SK-N-SH (cell line): Measurements from ENCODE around the gene KLF2. TPM values are rescaled to one million over a fixed set of nuclear protein-coding genes. Genes with fewer than 3 reads are reported as not detected.

Source experiments
- CTCF ChIA-PET: fragments of 300-600, 350-600 bp; formaldehyde crosslinking; extraction: SDS; loops from one replicate; lab custom pipeline; 2021; lab: Yijun Ruan, JAX
- POLR2A ChIA-PET: fragments of 350-600 bp; sonication (Branson Sonifier 250); formaldehyde crosslinking; extraction: SDS; loops from one replicate; lab custom pipeline; 2020; ENCODE audit warnings: antibody characterized with exemption, inconsistent platforms; lab: Yijun Ruan, JAX
- DNase-seq: peaks from one replicate; pipeline ENCODE4 v3.0.0; 2012
- H2AFZ ChIP-seq: fragments of 200-600 bp; sonication (generic); 2 replicates; pipeline ENCODE4 v1.8.1; 2016; ENCODE audit warnings: antibody characterized with exemption, mild to moderate bottlenecking, low read depth
- H3F3A ChIP-seq: fragments of 200-600 bp; sonication (generic); replicated peaks from 2 replicates; pipeline ENCODE3; 2016; ENCODE audit warnings: antibody characterized with exemption, mild to moderate bottlenecking; ENCODE audit not compliant: insufficient read depth
- H3K27ac ChIP-seq, 2 experiments: fragments of 200-500 bp in 1 of 2; fragments of 200-600 bp in 1 of 2; sonication (Bioruptor generic) in 1 of 2; sonication (generic), shearing (Covaris generic) in 1 of 2; 2 replicates each; pipeline versions ENCODE4 v1.5.1 to v1.6.1; 2014 to 2016; ENCODE audit warnings: low read depth in 2 of 2, inconsistent platforms in 1 of 2, low read length in 1 of 2, mild to moderate bottlenecking in 1 of 2, mixed read lengths in 1 of 2
- H3K27me3 ChIP-seq: fragments of 200-600 bp; sonication (generic), shearing (Covaris generic); 2 replicates; pipeline ENCODE4 v1.6.1; 2016; ENCODE audit warnings: mixed run types; ENCODE audit not compliant: insufficient read depth
- H3K36me3 ChIP-seq, 2 experiments: fragments of 200-500 bp in 1 of 2; fragments of 200-600 bp in 1 of 2; sonication (Bioruptor generic) in 1 of 2; sonication (generic) in 1 of 2; replicated peaks in 1 of 2; 2 replicates each; pipeline versions ENCODE3 to v1.5.1; 2014 to 2016; ENCODE audit warnings: low read length in 1 of 2, mild to moderate bottlenecking in 1 of 2; ENCODE audit not compliant: insufficient read depth in 2 of 2, control insufficient read depth in 1 of 2
- H3K4me1 ChIP-seq, 2 experiments: fragments of 200-500 bp in 1 of 2; fragments of 200-600 bp in 1 of 2; sonication (Bioruptor generic) in 1 of 2; sonication (generic), shearing (Covaris generic) in 1 of 2; 2 replicates each; pipeline versions ENCODE4 v1.5.1 to v1.6.1; 2014 to 2016; ENCODE audit warnings: low read depth in 1 of 2, low read length in 1 of 2, mixed run types in 1 of 2; ENCODE audit not compliant: insufficient read depth in 2 of 2, control insufficient read depth in 1 of 2
- H3K4me2 ChIP-seq: fragments of 200-600 bp; sonication (generic), shearing (Covaris generic); 2 replicates; pipeline ENCODE4 v1.6.1; 2017; ENCODE audit warnings: mixed run types
- H3K4me3 ChIP-seq, 2 experiments: fragments of 200-500 bp in 1 of 2; fragments of 200-600 bp in 1 of 2; sonication (Bioruptor generic) in 1 of 2; sonication (generic), shearing (Covaris generic) in 1 of 2; 2 replicates each; pipeline versions ENCODE4 v1.5.1 to v1.8.1; 2014 to 2016; ENCODE audit warnings: low read depth in 2 of 2, inconsistent platforms in 1 of 2, low read length in 1 of 2, mild to moderate bottlenecking in 1 of 2, mixed read lengths in 1 of 2, moderate library complexity in 1 of 2
- H3K79me2 ChIP-seq: fragments of 200-600 bp; sonication (generic); 2 replicates; pipeline ENCODE4 v1.8.1; 2017; ENCODE audit warnings: mild to moderate bottlenecking; ENCODE audit not compliant: insufficient read depth
- H3K9ac ChIP-seq: fragments of 200-600 bp; sonication (generic); 2 replicates; pipeline ENCODE4 v1.6.1; 2017; ENCODE audit warnings: mixed run types
- H3K9me2 ChIP-seq: fragments of 200-600 bp; sonication (generic); 2 replicates; pipeline ENCODE4 v1.6.1; 2017; ENCODE audit warnings: mixed run types
- H3K9me3 ChIP-seq: fragments of 200-600 bp; sonication (generic); 2 replicates; pipeline ENCODE4 v1.6.1; 2017; ENCODE audit warnings: mixed run types, mild to moderate bottlenecking, moderate library complexity
- H4K20me1 ChIP-seq: fragments of 200-600 bp; sonication (generic); 2 replicates; pipeline ENCODE4 v1.6.1; 2017; ENCODE audit warnings: mild to moderate bottlenecking, mixed run types; ENCODE audit not compliant: insufficient read depth
- CHD2 ChIP-seq: fragments of 150-350 bp; IDR thresholded peaks from 2 replicates; pipeline ENCODE4 v1.6.1; 2018; ENCODE audit warnings: low read length; ENCODE audit not compliant: partially characterized antibody
- EZH2phosphoT487 ChIP-seq: fragments of 200-600 bp; sonication (generic); IDR thresholded peaks from 2 replicates; pipeline ENCODE4 v1.6.1; 2017; ENCODE audit warnings: low read depth, mixed run types, mild to moderate bottlenecking, antibody characterized with exemption, moderate library complexity, borderline replicate concordance
- FOXJ3 ChIP-seq: sonication (generic); formaldehyde crosslinking; IDR thresholded peaks from 2 replicates; pipeline ENCODE4 v1.5.1; 2020; ENCODE audit warnings: mild to moderate bottlenecking, missing genetic modification reagents
- GABPA ChIP-seq: IDR thresholded peaks from 2 replicates; pipeline ENCODE4 v1.4.0; 2012; ENCODE audit warnings: low read depth, mild to moderate bottlenecking
- GATA2 ChIP-seq: sonication (generic); formaldehyde crosslinking; IDR thresholded peaks from 2 replicates; pipeline ENCODE4 v1.5.0; 2020; ENCODE audit warnings: mild to moderate bottlenecking, missing genetic modification reagents
- JUND ChIP-seq: IDR thresholded peaks from 2 replicates; pipeline ENCODE4 v1.4.0; 2012
- RAD21 ChIP-seq: IDR thresholded peaks from 2 replicates; pipeline ENCODE4 v1.6.1; 2012; ENCODE audit warnings: mild to moderate bottlenecking, low read length
- TAF1 ChIP-seq: IDR thresholded peaks from 2 replicates; pipeline ENCODE4 v1.6.1; 2012; ENCODE audit warnings: low read depth, mild to moderate bottlenecking, low read length, moderate library complexity, borderline replicate concordance
- TEAD4 ChIP-seq: IDR thresholded peaks from 2 replicates; pipeline ENCODE4 v1.4.0; 2012; ENCODE audit warnings: mild to moderate bottlenecking, borderline replicate concordance; ENCODE audit not compliant: insufficient read depth
- YY1 ChIP-seq: IDR thresholded peaks from 2 replicates; pipeline ENCODE4 v1.4.0; 2012; ENCODE audit warnings: low read depth, mild to moderate bottlenecking
- WGBS: methylation state at CpG from one replicate; pipeline ENCODE4 v1.1.6; 2017; ENCODE audit warnings: low lambda C conversion rate; 5-methylcytosine and 5-hydroxymethylcytosine counted together
- polyA plus RNA-seq, 3 experiments: library from polyadenylated mRNA; depleted of rRNA; stranded (reverse); fragments of >200 nt; gene quantifications; 2 replicates each; pipeline ENCODE4 v1.2.3, GENCODE V29; 2012
- TF ChIP-seq, protein P1 (sequence below): fragments of 150-350 bp; IDR thresholded peaks from 2 replicates; pipeline ENCODE4 v1.6.1; 2016; ENCODE audit warnings: mild to moderate bottlenecking, low read depth, low read length

KLF2 gene
- polyA plus RNA-seq, 1 of the 3 experiments (the other 2 are of a cell fraction): 6.9 TPM

- CTCF ChIA-PET: no interaction called here
- Histone ChIP-seq H3K4me3 (no peak overlapping the region), H3K36me3 (peaks cover 3 to 5% of the 10 kb centered on the region in 2 experiments), H3K4me2 (no peak overlapping the region), H3K9me3 (no peaks in the 10 kb centered on the region), H2AFZ (no peak overlapping the region), H4K20me1 (no peaks in the 10 kb centered on the region), H3K9ac (no peak overlapping the region), H3K4me1 (no peaks in the 10 kb centered on the region), H3F3A (no peaks in the 10 kb centered on the region), H3K9me2 (no peaks in the 10 kb centered on the region), H3K27me3 (no peaks in the 10 kb centered on the region), H3K27ac (no peak overlapping the region), H3K79me2 (no peaks in the 10 kb centered on the region)
- WGBS: 91% methylated on average over 25 of the region's 25 CpGs
- POLR2A ChIA-PET: no interaction called here
- TF ChIP-seq TEAD4 (no peak), RAD21 (no peak)
- DNase-seq: no peak
These were observed 42.0 kb downstream of the KLF2 start for GRCh38 chr19:16366433-16367260.

GRCh38 chr19:16367261-16367683 lies 42.6 kb downstream of the KLF2 start:
- H3K4me2 ChIP-seq: no peak overlapping the region
- no peaks in the 10 kb centered on the region for H3K4me1 ChIP-seq
- H3K27ac ChIP-seq: no peak overlapping the region
- no peaks in the 10 kb centered on the region for H4K20me1 ChIP-seq
- ChIA-PET CTCF (interaction anchor here (0.8 kb wide), 1 partner anchor 120 kb away, joined by 4 read pairs; no protein-coding TSS in a partner anchor), POLR2A (no interaction called here)
- no peaks in the 10 kb centered on the region for H3K79me2 ChIP-seq
- H3F3A ChIP-seq: no peaks in the 10 kb centered on the region
- H2AFZ ChIP-seq: no peak overlapping the region
- no peaks in the 10 kb centered on the region for H3K27me3 ChIP-seq
- no peaks in the 10 kb centered on the region for H3K9me3 ChIP-seq
- TF ChIP-seq FOXJ3 (CRISPR knock-in tag) (no peak), GATA2 (CRISPR knock-in tag) (no peak), EZH2phosphoT487 (no peak), TEAD4 (no peak)
- peaks cover 3 to 5% of the 10 kb centered on the region in 2 experiments for H3K36me3 ChIP-seq
- no peak overlapping the region for H3K4me3 ChIP-seq
- WGBS: 93% methylated on average over 10 of the region's 10 CpGs
- H3K9me2 ChIP-seq: no peaks in the 10 kb centered on the region
- H3K9ac ChIP-seq: no peak overlapping the region
- no peak for DNase-seq

GRCh38 chr19:16368385-16369305 lies 44.0 kb downstream of the KLF2 start:
- Histone ChIP-seq H4K20me1 (no peaks in the 10 kb centered on the region), H2AFZ (no peak overlapping the region), H3K9me3 (no peaks in the 10 kb centered on the region), H3K9me2 (no peaks in the 10 kb centered on the region), H3K79me2 (no peaks in the 10 kb centered on the region), H3K27ac (no peak overlapping the region), H3K4me3 (no peak overlapping the region), H3F3A (no peaks in the 10 kb centered on the region), H3K4me2 (no peak overlapping the region), H3K4me1 (no peaks in the 10 kb centered on the region), H3K9ac (no peak overlapping the region), H3K36me3 (peaks cover 3 to 12% of the 10 kb centered on the region in 2 experiments), H3K27me3 (no peaks in the 10 kb centered on the region)
- POLR2A ChIA-PET: no interaction called here
- no peak for DNase-seq
- CTCF ChIA-PET: no interaction called here
- 83% methylated on average over 18 of the region's 18 CpGs for WGBS
- no peak for TF ChIP-seq YY1
- TF ChIP-seq JUND: no peak
- TF ChIP-seq RAD21: no peak
- TF ChIP-seq TAF1: no peak
- TF ChIP-seq FOXJ3 (CRISPR knock-in tag): no peak
- TF ChIP-seq CHD2: no peak
- TF ChIP-seq, protein P1, sequence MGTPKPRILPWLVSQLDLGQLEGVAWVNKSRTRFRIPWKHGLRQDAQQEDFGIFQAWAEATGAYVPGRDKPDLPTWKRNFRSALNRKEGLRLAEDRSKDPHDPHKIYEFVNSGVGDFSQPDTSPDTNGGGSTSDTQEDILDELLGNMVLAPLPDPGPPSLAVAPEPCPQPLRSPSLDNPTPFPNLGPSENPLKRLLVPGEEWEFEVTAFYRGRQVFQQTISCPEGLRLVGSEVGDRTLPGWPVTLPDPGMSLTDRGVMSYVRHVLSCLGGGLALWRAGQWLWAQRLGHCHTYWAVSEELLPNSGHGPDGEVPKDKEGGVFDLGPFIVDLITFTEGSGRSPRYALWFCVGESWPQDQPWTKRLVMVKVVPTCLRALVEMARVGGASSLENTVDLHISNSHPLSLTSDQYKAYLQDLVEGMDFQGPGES: no peak
- TF ChIP-seq GABPA: no peak
